IMR-90 (cell line): ENCODE results near the gene ADARB2. TPM values are rescaled to one million over a fixed set of nuclear protein-coding genes. Genes with fewer than 3 reads are reported as not detected.

Experiments
- ATAC-seq: fragments of 200-7000 bp; cut with Tn5 transposase; 2 replicates; pipeline ENCODE4 v1.9.1; 2020; ENCODE audit warnings: low read depth, mild to moderate bottlenecking, moderate library complexity
- BruUV-seq: library from RNA; stranded (reverse); fragments of 400-500 nt; replicated peaks from 2 replicates; lab custom pipeline; 2021; lab: Mats Ljungman, UMichigan
- CTCF ChIA-PET: fragments of 300-600 bp; formaldehyde crosslinking; extraction: SDS; loops from one replicate; lab custom pipeline; 2021; ENCODE audit warnings: antibody characterized with exemption; lab: Yijun Ruan, JAX
- POLR2A ChIA-PET: fragments of 300-600 bp; sonication (Branson Sonifier 250); formaldehyde crosslinking; loops from one replicate; lab custom pipeline; 2022; ENCODE audit warnings: antibody characterized with exemption; ENCODE audit not compliant: unreplicated experiment; lab: Charles Lee
- DNase-seq: peaks from one replicate; pipeline ENCODE4 v3.0.0; 2013
- H2AFZ ChIP-seq: replicated peaks from 2 replicates; pipeline ENCODE3; 2013; ENCODE audit warnings: low read length, mild to moderate bottlenecking; ENCODE audit not compliant: poor library complexity
- H2AK5ac ChIP-seq: 2 replicates; pipeline ENCODE4 v1.6.1; 2013; ENCODE audit warnings: low read depth, low read length, inconsistent platforms
- H2AK9ac ChIP-seq: replicated peaks from 2 replicates; pipeline ENCODE3; 2013; ENCODE audit warnings: mild to moderate bottlenecking, low read depth, low read length, moderate library complexity; ENCODE audit not compliant: poor library complexity
- H2BK120ac ChIP-seq: 2 replicates; pipeline ENCODE4 v1.6.1; 2013; ENCODE audit warnings: low read depth, low read length, inconsistent platforms
- H2BK15ac ChIP-seq: 3 replicates; pipeline ENCODE4 v1.6.1; 2013; ENCODE audit warnings: low read depth, low read length, inconsistent platforms
- H2BK20ac ChIP-seq: 2 replicates; pipeline ENCODE4 v1.6.1; 2013; ENCODE audit warnings: low read depth, mild to moderate bottlenecking, inconsistent platforms, low read length, moderate library complexity
- H2BK5ac ChIP-seq: 2 replicates; pipeline ENCODE4 v1.6.1; 2013; ENCODE audit warnings: mild to moderate bottlenecking, low read depth, low read length, inconsistent platforms; ENCODE audit not compliant: poor library complexity, severe bottlenecking
- H3K14ac ChIP-seq: replicated peaks from 2 replicates; pipeline ENCODE4 v1.6.1; 2013; ENCODE audit warnings: low read depth, low read length, inconsistent platforms
- H3K18ac ChIP-seq: 2 replicates; pipeline ENCODE4 v1.6.1; 2013; ENCODE audit warnings: low read depth, low read length, control low read depth
- H3K23ac ChIP-seq: 2 replicates; pipeline ENCODE4 v1.6.1; 2013; ENCODE audit warnings: low read depth, low read length, inconsistent platforms
- H3K27ac ChIP-seq: 2 replicates; pipeline ENCODE4 v1.5.1; 2013; ENCODE audit warnings: mild to moderate bottlenecking, control low read depth, low read length; ENCODE audit not compliant: insufficient read depth
- H3K27me3 ChIP-seq: 2 replicates; pipeline ENCODE4 v1.6.1; 2013; ENCODE audit warnings: low read length; ENCODE audit not compliant: control insufficient read depth, insufficient read depth
- H3K36me3 ChIP-seq: 2 replicates; pipeline ENCODE4 v1.6.1; 2013; ENCODE audit warnings: low read length, mixed read lengths; ENCODE audit not compliant: control insufficient read depth, insufficient read depth
- H3K4ac ChIP-seq: 2 replicates; pipeline ENCODE4 v1.6.1; 2013; ENCODE audit warnings: low read depth, low read length, inconsistent platforms
- H3K4me1 ChIP-seq: 2 replicates; pipeline ENCODE4 v1.6.1; 2013; ENCODE audit warnings: low read length, mixed read lengths; ENCODE audit not compliant: control insufficient read depth, insufficient read depth
- H3K4me2 ChIP-seq: 2 replicates; pipeline ENCODE4 v1.6.1; 2013; ENCODE audit warnings: low read depth, mild to moderate bottlenecking, control low read depth, low read length, moderate library complexity
- H3K4me3 ChIP-seq: 2 replicates; pipeline ENCODE4 v1.5.1; 2013; ENCODE audit warnings: low read depth, mild to moderate bottlenecking, control low read depth, low read length, moderate library complexity; ENCODE audit not compliant: insufficient read depth
- H3K56ac ChIP-seq: 2 replicates; pipeline ENCODE4 v1.6.1; 2013; ENCODE audit warnings: low read length, inconsistent platforms; ENCODE audit not compliant: insufficient read depth; ENCODE audit errors: extremely low read depth
- H3K79me1 ChIP-seq, 2 experiments: 2 replicates each; pipeline ENCODE4 v1.6.1; 2013; ENCODE audit warnings: low read length in 2 of 2, inconsistent platforms in 1 of 2, low read depth in 1 of 2
- H3K9ac ChIP-seq: 2 replicates; pipeline ENCODE4 v1.6.1; 2013; ENCODE audit warnings: low read depth, low read length, control low read depth
- H3K9me1 ChIP-seq: 2 replicates; pipeline ENCODE4 v1.6.1; 2013; ENCODE audit warnings: low read length, inconsistent platforms; ENCODE audit not compliant: insufficient read depth
- H3K9me3 ChIP-seq: 2 replicates; pipeline ENCODE4 v1.6.1; 2013; ENCODE audit warnings: low read length; ENCODE audit not compliant: control insufficient read depth, insufficient read depth
- H4K20me1 ChIP-seq: 2 replicates; pipeline ENCODE4 v1.6.1; 2013; ENCODE audit warnings: low read length, inconsistent platforms; ENCODE audit not compliant: insufficient read depth
- H4K5ac ChIP-seq: 2 replicates; pipeline ENCODE4 v1.6.1; 2013; ENCODE audit warnings: mild to moderate bottlenecking, low read depth, low read length, control low read depth
- H4K8ac ChIP-seq, 2 experiments: 2 replicates each; pipeline ENCODE4 v1.6.1; 2013; ENCODE audit warnings: low read depth in 2 of 2, low read length in 2 of 2, control low read depth in 1 of 2, inconsistent platforms in 1 of 2
- H4K91ac ChIP-seq: 2 replicates; pipeline ENCODE4 v1.6.1; 2013; ENCODE audit warnings: low read depth, low read length, inconsistent platforms; ENCODE audit not compliant: insufficient read depth
- BHLHE40 ChIP-seq: fragments of 150-350 bp; IDR thresholded peaks from 2 replicates; pipeline ENCODE4 v1.6.1; 2016; ENCODE audit warnings: mild to moderate bottlenecking, low read depth, low read length
- CEBPB ChIP-seq: IDR thresholded peaks from 2 replicates; pipeline ENCODE4 v1.6.1; 2012; ENCODE audit warnings: low read depth, low read length, improper control_type of control experiment
- CHD1 ChIP-seq: IDR thresholded peaks from 2 replicates; pipeline ENCODE4 v1.6.1; 2012; ENCODE audit warnings: low read depth, low read length, improper control_type of control experiment
- ELK1 ChIP-seq: fragments of 150-350 bp; IDR thresholded peaks from 2 replicates; pipeline ENCODE4 v1.6.1; 2016; ENCODE audit warnings: low read depth, mild to moderate bottlenecking, low read length, moderate library complexity, borderline replicate concordance
- FOS ChIP-seq: fragments of 150-350 bp; IDR thresholded peaks from 2 replicates; pipeline ENCODE4 v1.6.1; 2016; ENCODE audit warnings: low read depth, low read length
- MAFK ChIP-seq: IDR thresholded peaks from 2 replicates; pipeline ENCODE4 v1.6.1; 2012; ENCODE audit warnings: low read depth, low read length, improper control_type of control experiment
- MAZ ChIP-seq: IDR thresholded peaks from 2 replicates; pipeline ENCODE4 v1.6.1; 2012; ENCODE audit warnings: low read depth, mild to moderate bottlenecking, low read length, improper control_type of control experiment, moderate library complexity, borderline replicate concordance
- MXI1 ChIP-seq: IDR thresholded peaks from 2 replicates; pipeline ENCODE4 v1.6.1; 2012; ENCODE audit warnings: low read depth, mild to moderate bottlenecking, low read length, moderate library complexity, borderline replicate concordance
- POLR2A ChIP-seq: IDR thresholded peaks from 2 replicates; pipeline ENCODE4 v1.6.1; 2012; ENCODE audit warnings: mild to moderate bottlenecking, low read depth, low read length
- RAD21 ChIP-seq: IDR thresholded peaks from 2 replicates; pipeline ENCODE4 v1.6.1; 2012; ENCODE audit warnings: low read length, improper control_type of control experiment
- RCOR1 ChIP-seq: IDR thresholded peaks from 2 replicates; pipeline ENCODE4 v1.6.1; 2012; ENCODE audit warnings: mild to moderate bottlenecking, low read length, improper control_type of control experiment; ENCODE audit not compliant: insufficient replicate concordance
- RFX5 ChIP-seq: IDR thresholded peaks from 2 replicates; pipeline ENCODE4 v1.8.0; 2012; ENCODE audit warnings: low read depth, mild to moderate bottlenecking, low read length, moderate library complexity
- SMC3 ChIP-seq: fragments of 150-350 bp; IDR thresholded peaks from 2 replicates; pipeline ENCODE4 v1.6.1; 2016; ENCODE audit warnings: low read depth, mild to moderate bottlenecking, antibody characterized with exemption, low read length, moderate library complexity
- USF2 ChIP-seq: fragments of 150-350 bp; IDR thresholded peaks from 2 replicates; pipeline ENCODE4 v1.6.1; 2017; ENCODE audit warnings: mild to moderate bottlenecking, antibody characterized with exemption, low read length, low read depth
- WGBS, 2 experiments: methylation state at CpG; one replicate each; pipeline versions ENCODE4 v1.1.5 to v1.1.7; 2013; ENCODE audit warnings: missing lambda C conversion rate in 2 of 2; ENCODE audit not compliant: insufficient read length in 1 of 2; ENCODE audit errors: extremely low coverage in 2 of 2; 5-methylcytosine and 5-hydroxymethylcytosine counted together
- dilution Hi-C: fragments of 300-500 bp; cut with HindIII; formaldehyde crosslinking; loops from one replicate; pipeline ENCODE4 v1.14.3; 2018; ENCODE audit warnings: low sequenced_read_pairs; ENCODE audit not compliant: unreplicated experiment
- in situ Hi-C: fragments of 300-500 bp; cut with MboI; formaldehyde crosslinking; loops from 3 replicates; pipeline ENCODE4 v1.14.3; 2019; ENCODE audit warnings: low sequenced_read_pairs, inconsistent platforms, mixed read lengths
- intact Hi-C: fragments of 100-400 bp; cut with micrococcal nuclease; formaldehyde crosslinking; loops from 2 replicates; pipeline ENCODE4 v1.10.0; 2022
- polyA plus RNA-seq, 3 experiments: library from polyadenylated mRNA; depleted of rRNA; stranded (reverse); fragments of >200 nt; gene quantifications; 2 replicates each; pipeline ENCODE4 v1.2.3, GENCODE V29; 2012; ENCODE audit warnings: low replicate concordance in 1 of 3
- total RNA-seq: library from RNA; depleted of rRNA; stranded (reverse); fragments of >200 nt; gene quantifications from 2 replicates; pipeline ENCODE4 v1.2.3, GENCODE V29; 2012

Gene ADARB2
- total and polyA plus RNA-seq, 2 of the 4 experiments (the other 2 are of a cell fraction): not detected

DNA sequence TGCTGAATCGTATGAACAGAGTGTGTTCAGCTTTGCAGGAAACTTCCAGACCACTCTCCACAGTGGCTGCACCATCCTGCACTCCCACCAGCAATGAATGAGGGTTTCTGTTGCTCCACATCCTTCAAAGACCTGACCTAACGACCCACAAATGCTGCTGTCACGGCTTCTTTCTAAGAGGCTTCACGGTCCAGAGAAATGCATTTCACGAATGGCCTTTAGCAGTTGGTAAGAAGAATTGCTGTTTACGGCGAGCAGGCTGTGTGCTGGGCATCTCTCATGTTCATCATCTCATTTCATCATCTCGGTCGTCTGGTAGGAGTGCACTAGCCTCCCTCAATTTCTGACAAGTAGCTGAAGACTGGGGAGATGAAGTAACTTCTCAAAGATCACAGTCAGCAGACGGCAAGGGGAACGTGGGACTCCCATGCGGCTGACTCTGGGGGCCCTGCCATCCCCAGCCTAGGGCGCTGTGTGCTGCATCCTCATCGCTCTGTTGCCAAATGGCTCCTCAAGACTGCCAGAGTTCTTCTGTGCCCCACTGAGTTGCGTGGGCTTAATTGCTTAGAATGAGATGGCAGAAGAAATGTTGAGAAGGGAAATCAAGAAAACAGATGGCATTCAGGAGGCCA lies 72.9 kb downstream of the ADARB2 start:
- H2BK15ac ChIP-seq: no peak overlapping the region
- H4K8ac ChIP-seq: no peak overlapping the region
- H2BK120ac ChIP-seq: no peak overlapping the region
- H4K20me1 ChIP-seq: no peaks in the 10 kb centered on the region
- no peaks in the 10 kb centered on the region for H3K27me3 ChIP-seq
- no peak overlapping the region for H3K18ac ChIP-seq
- in situ Hi-C loops: no loop called here
- no peak overlapping the region for H2AK5ac ChIP-seq
- H3K27ac ChIP-seq: no peak overlapping the region
- no peak for TF ChIP-seq FOS
- TF ChIP-seq SMC3: no peak
- TF ChIP-seq BHLHE40: no peak
- TF ChIP-seq MXI1: no peak
- no peak for TF ChIP-seq CEBPB
- no peak for TF ChIP-seq ELK1
- no peak for TF ChIP-seq USF2
- no peak for TF ChIP-seq CHD1
- no peak for TF ChIP-seq RCOR1
- TF ChIP-seq MAZ: no peak
- no peak for TF ChIP-seq RFX5
- TF ChIP-seq POLR2A: no peak
- TF ChIP-seq MAFK: no peak
- TF ChIP-seq RAD21: no peak
- no peak overlapping the region for H4K5ac ChIP-seq
- H3K23ac ChIP-seq: no peak overlapping the region
- H3K4ac ChIP-seq: no peak overlapping the region
- H3K4me1 ChIP-seq: no peaks in the 10 kb centered on the region
- CTCF ChIA-PET: no interaction called here
- H3K9me3 ChIP-seq: peaks cover 54% of the 10 kb centered on the region
- dilution Hi-C loops: no loop called here
- ATAC-seq (no peak), DNase-seq (no peak)
- WGBS, 2 experiments: 72% methylated on average over 4 of the region's 15 CpGs; no CpG with 5 or more reads in 1 of the 2 experiments
- H2BK20ac ChIP-seq: no peak overlapping the region
- H3K56ac ChIP-seq: no peak overlapping the region
- no peak overlapping the region for H4K91ac ChIP-seq
- POLR2A ChIA-PET: no interaction called here
- no peak overlapping the region for H3K14ac ChIP-seq
- H3K36me3 ChIP-seq: no peaks in the 10 kb centered on the region
- H2AFZ ChIP-seq: no peak overlapping the region
- H3K9ac ChIP-seq: no peak overlapping the region
- BruUV-seq: no TSS peak
- H3K4me3 ChIP-seq: no peak overlapping the region
- no peaks in the 10 kb centered on the region for H3K9me1 ChIP-seq
- no peak overlapping the region for H2AK9ac ChIP-seq
- H2BK5ac ChIP-seq: no peak overlapping the region
- intact Hi-C loops: no loop called here
- H3K79me1 ChIP-seq: no peaks in the 10 kb centered on the region
- H3K4me2 ChIP-seq: no peak overlapping the region
